ENCODE results near the gene CBX7.

- TF ChIP-seq, protein P1, sequence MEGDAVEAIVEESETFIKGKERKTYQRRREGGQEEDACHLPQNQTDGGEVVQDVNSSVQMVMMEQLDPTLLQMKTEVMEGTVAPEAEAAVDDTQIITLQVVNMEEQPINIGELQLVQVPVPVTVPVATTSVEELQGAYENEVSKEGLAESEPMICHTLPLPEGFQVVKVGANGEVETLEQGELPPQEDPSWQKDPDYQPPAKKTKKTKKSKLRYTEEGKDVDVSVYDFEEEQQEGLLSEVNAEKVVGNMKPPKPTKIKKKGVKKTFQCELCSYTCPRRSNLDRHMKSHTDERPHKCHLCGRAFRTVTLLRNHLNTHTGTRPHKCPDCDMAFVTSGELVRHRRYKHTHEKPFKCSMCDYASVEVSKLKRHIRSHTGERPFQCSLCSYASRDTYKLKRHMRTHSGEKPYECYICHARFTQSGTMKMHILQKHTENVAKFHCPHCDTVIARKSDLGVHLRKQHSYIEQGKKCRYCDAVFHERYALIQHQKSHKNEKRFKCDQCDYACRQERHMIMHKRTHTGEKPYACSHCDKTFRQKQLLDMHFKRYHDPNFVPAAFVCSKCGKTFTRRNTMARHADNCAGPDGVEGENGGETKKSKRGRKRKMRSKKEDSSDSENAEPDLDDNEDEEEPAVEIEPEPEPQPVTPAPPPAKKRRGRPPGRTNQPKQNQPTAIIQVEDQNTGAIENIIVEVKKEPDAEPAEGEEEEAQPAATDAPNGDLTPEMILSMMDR (IDR thresholded peaks at IDR 0.05): no peak
- no peak for TF ChIP-seq EP300 (IDR thresholded peaks at IDR 0.05)
Observed at GRCh38 chr22:39171623-39172264, 19.3 kb upstream of the CBX7 start.
